ENCODE measurements around the gene GALNT9. TPM values are rescaled to one million over a fixed set of nuclear protein-coding genes. Genes with fewer than 3 reads are reported as not detected.
"Not testable (repeated sequence)": the region's sequence is repeated elsewhere in the genome, so short reads cannot be mapped to it uniquely, and the experiment has no call there.

GALNT9 gene
- total RNA-seq (2014; rRNA removed; shearing (Covaris generic); ENCODE audit: low replicate concordance), result not detected in 2 replicates

DNA sequence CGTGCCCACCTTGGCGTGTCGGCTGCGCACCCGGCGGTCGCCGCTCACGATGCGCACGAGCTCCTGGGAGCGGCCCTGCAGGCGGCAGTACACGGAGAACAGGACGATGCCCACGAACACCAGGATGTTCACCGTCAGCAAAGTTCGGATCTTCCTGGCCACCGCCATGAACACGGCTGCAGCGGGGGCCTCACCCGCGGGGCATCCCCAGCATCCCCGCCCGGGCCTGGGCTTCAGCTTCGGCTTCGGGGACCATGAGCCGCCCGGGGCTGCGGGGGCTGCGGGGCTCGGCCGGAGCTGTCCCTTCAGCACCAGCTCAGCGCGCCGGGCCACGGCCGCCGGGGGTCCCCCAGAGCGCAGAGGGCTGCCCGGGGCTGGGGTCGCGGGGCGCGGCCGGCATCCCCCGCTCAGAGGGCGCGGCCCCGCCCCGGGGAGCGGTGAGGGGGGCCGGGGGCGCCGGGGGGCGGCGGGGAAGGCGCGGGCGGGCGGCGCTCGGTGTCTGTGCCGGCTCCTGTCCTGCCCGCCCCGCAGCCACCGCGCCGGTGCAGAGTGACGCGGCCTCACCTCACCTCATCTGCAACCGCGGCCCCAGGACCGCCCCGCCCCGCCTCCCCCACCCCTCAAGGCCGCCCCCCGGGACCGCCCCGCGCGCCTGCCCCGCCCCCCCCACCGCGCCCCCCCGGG lies at the start of gene GALNT9:
Gene GALNT9 (minus strand): TSS at position 554 of the 684 bp plus-strand sequence. CDS start 386 bp downstream, at position 168.
- Histone ChIP-seq H3K9ac (ENCODE audit: low read length) (no peak within 1 kb of the TSS), H3K9me3 (ENCODE audit: low read length) (no peaks in the 10 kb centered on the region), H4K20me1 (ENCODE audit: insufficient read depth, low read depth, low read length) (no peaks in the 10 kb centered on the region), H3K9me2 (replicated peaks; ENCODE audit: insufficient read depth, low read length) (no peaks in the 10 kb centered on the region), H3K4me2 (ENCODE audit: low read depth, low read length, poor library complexity, severe bottlenecking) (no peak within 1 kb of the TSS), H3K4me3 (ENCODE audit: low read length) (no peak within 1 kb of the TSS), H2AFZ (ENCODE audit: low read length) (no peak within 1 kb of the TSS), H3K36me3 (ENCODE audit: insufficient read depth, low read length) (no peaks in the 10 kb centered on the region), H3K27me3 (ENCODE audit: low read length) (no peaks in the 10 kb centered on the region), H3K79me2 (ENCODE audit: low read length) (no peaks in the 10 kb centered on the region), H3K27ac (ENCODE audit: low read length) (no peak within 1 kb of the TSS), H3K4me1 (ENCODE audit: low read length) (no peaks in the 10 kb centered on the region)
- no peak for DNase-seq

- H4K20me1 ChIP-seq (ENCODE audit: insufficient read depth, low read depth, low read length); H3K4me2 ChIP-seq (ENCODE audit: low read depth, low read length, poor library complexity, severe bottlenecking); H3K4me1 ChIP-seq (ENCODE audit: low read length); H3K27me3 ChIP-seq (ENCODE audit: low read length); H3K27ac ChIP-seq (ENCODE audit: low read length); H3K36me3 ChIP-seq (ENCODE audit: insufficient read depth, low read length); H2AFZ ChIP-seq (ENCODE audit: low read length); H3K4me3 ChIP-seq (ENCODE audit: low read length); H3K79me2 ChIP-seq (ENCODE audit: low read length); H3K9me2 ChIP-seq (replicated peaks; ENCODE audit: insufficient read depth, low read length); H3K9ac ChIP-seq (ENCODE audit: low read length); H3K9me3 ChIP-seq (ENCODE audit: low read length); DNase-seq: not testable (repeated sequence)
These were observed 49.7 kb upstream of the GALNT9 start for GRCh38 chr12:132379057-132379456.

DNA sequence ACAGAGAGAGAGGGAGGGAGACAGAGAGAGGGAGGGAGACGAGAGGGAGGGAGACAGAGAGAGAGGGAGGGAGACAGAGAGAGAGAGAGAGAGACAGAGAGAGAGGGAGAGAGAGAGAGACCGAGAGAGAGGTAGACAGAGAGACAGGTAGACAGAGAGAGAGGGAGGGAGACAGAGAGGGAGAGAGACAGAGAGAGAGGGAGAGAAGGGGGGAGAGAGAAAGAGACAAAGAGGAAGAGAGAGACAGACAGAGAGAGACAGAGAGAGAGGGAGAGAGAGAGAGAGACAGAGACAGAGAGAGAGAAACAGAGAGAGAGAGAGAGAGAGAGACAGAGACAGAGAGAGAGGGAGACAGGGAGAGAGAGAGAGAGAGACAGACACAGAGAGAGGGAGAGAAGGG lies 47.8 kb upstream of the GALNT9 start:
- H3K9me2 ChIP-seq (replicated peaks; ENCODE audit: insufficient read depth, low read length), result no peaks in the 10 kb centered on the region
- no peak overlapping the region for H3K4me2 ChIP-seq (ENCODE audit: low read depth, low read length, poor library complexity, severe bottlenecking)
- no peaks in the 10 kb centered on the region for H3K4me1 ChIP-seq (ENCODE audit: low read length)
- no peak overlapping the region for H3K4me3 ChIP-seq (ENCODE audit: low read length)
- DNase-seq, result no peak
- H2AFZ ChIP-seq (ENCODE audit: low read length), result no peak overlapping the region
- no peaks in the 10 kb centered on the region for H3K36me3 ChIP-seq (ENCODE audit: insufficient read depth, low read length)
- no peaks in the 10 kb centered on the region for H3K79me2 ChIP-seq (ENCODE audit: low read length)
- no peaks in the 10 kb centered on the region for H4K20me1 ChIP-seq (ENCODE audit: insufficient read depth, low read depth, low read length)
- H3K27me3 ChIP-seq (ENCODE audit: low read length), result no peaks in the 10 kb centered on the region
- H3K9ac ChIP-seq (ENCODE audit: low read length), result no peak overlapping the region
- H3K9me3 ChIP-seq (ENCODE audit: low read length), result no peaks in the 10 kb centered on the region
- H3K27ac ChIP-seq (ENCODE audit: low read length), result no peak overlapping the region

- Histone ChIP-seq H3K27ac (ENCODE audit: low read length) (no peak overlapping the region), H2AFZ (ENCODE audit: low read length) (no peak overlapping the region), H3K27me3 (ENCODE audit: low read length) (no peaks in the 10 kb centered on the region), H3K9me2 (replicated peaks; ENCODE audit: insufficient read depth, low read length) (no peaks in the 10 kb centered on the region), H3K4me1 (ENCODE audit: low read length) (no peaks in the 10 kb centered on the region), H4K20me1 (ENCODE audit: insufficient read depth, low read depth, low read length) (no peaks in the 10 kb centered on the region), H3K9ac (ENCODE audit: low read length) (no peak overlapping the region), H3K4me3 (ENCODE audit: low read length) (no peak overlapping the region), H3K4me2 (ENCODE audit: low read depth, low read length, poor library complexity, severe bottlenecking) (no peak overlapping the region), H3K9me3 (ENCODE audit: low read length) (no peaks in the 10 kb centered on the region), H3K79me2 (ENCODE audit: low read length) (no peaks in the 10 kb centered on the region), H3K36me3 (ENCODE audit: insufficient read depth, low read length) (no peaks in the 10 kb centered on the region)
- DNase-seq, result no peak
These were observed 47.1 kb upstream of the GALNT9 start for GRCh38 chr12:132376464-132376830.

- Histone ChIP-seq H3K27ac (ENCODE audit: low read length) (no peak overlapping the region), H3K9me3 (ENCODE audit: low read length) (no peaks in the 10 kb centered on the region), H2AFZ (ENCODE audit: low read length) (no peak overlapping the region), H3K36me3 (ENCODE audit: insufficient read depth, low read length) (no peaks in the 10 kb centered on the region), H3K79me2 (ENCODE audit: low read length) (no peaks in the 10 kb centered on the region), H3K27me3 (ENCODE audit: low read length) (no peaks in the 10 kb centered on the region), H3K9ac (ENCODE audit: low read length) (no peak overlapping the region), H3K9me2 (replicated peaks; ENCODE audit: insufficient read depth, low read length) (no peaks in the 10 kb centered on the region), H3K4me3 (ENCODE audit: low read length) (no peak overlapping the region), H3K4me1 (ENCODE audit: low read length) (no peaks in the 10 kb centered on the region), H3K4me2 (ENCODE audit: low read depth, low read length, poor library complexity, severe bottlenecking) (no peak overlapping the region), H4K20me1 (ENCODE audit: insufficient read depth, low read depth, low read length) (no peaks in the 10 kb centered on the region)
- DNase-seq, result no peak
These were observed 46.5 kb upstream of the GALNT9 start for GRCh38 chr12:132375747-132376463.

GRCh38 chr12:132374612-132375445 lies 45.4 kb upstream of the GALNT9 start:
- Histone ChIP-seq H3K79me2 (ENCODE audit: low read length) (no peaks in the 10 kb centered on the region), H3K27ac (ENCODE audit: low read length) (no peak overlapping the region), H3K9me2 (replicated peaks; ENCODE audit: insufficient read depth, low read length) (no peaks in the 10 kb centered on the region), H4K20me1 (ENCODE audit: insufficient read depth, low read depth, low read length) (no peaks in the 10 kb centered on the region), H3K4me2 (ENCODE audit: low read depth, low read length, poor library complexity, severe bottlenecking) (no peak overlapping the region), H3K9ac (ENCODE audit: low read length) (no peak overlapping the region), H3K9me3 (ENCODE audit: low read length) (no peaks in the 10 kb centered on the region), H3K27me3 (ENCODE audit: low read length) (no peaks in the 10 kb centered on the region), H3K4me3 (ENCODE audit: low read length) (no peak overlapping the region), H2AFZ (ENCODE audit: low read length) (no peak overlapping the region), H3K36me3 (ENCODE audit: insufficient read depth, low read length) (no peaks in the 10 kb centered on the region), H3K4me1 (ENCODE audit: low read length) (no peaks in the 10 kb centered on the region)
- no peak for DNase-seq

DNA sequence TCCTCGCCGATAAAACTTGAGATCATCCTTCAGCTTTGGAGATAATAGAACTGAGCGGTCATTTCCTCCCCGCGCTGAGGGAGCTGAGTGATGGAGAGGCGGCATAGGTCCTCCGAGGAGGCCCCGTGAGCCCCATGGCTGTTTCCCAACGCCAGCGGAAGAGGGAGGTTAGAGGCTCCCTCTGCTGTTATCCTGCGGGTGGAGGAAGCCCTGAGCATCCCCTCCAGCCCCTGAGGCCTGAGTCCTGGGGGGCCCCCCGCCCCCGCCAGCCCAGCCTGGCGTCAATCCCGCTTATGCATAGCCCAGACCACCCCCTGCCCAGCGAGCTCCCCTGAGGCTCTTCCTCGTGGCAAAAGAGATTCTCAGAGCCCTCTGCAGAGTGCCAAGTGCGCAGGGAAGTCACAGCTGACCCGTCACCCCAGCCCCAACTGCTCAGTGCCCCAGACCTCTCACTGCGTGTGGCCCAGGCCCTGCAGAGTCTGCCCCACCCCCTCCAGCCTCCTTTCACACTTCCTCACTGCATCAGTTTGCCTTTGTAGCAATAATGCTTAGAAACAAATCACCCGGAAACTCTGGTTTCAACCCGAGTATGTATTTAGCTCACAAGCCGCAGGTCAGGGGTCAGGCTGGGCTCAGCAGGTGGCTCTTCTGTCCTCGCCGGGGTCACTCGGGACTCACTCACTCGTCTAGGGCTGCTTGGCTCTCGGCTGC lies 44.7 kb upstream of the GALNT9 start:
- Histone ChIP-seq H3K27ac (ENCODE audit: low read length) (no peak overlapping the region), H4K20me1 (ENCODE audit: insufficient read depth, low read depth, low read length) (no peaks in the 10 kb centered on the region), H3K36me3 (ENCODE audit: insufficient read depth, low read length) (no peaks in the 10 kb centered on the region), H3K4me1 (ENCODE audit: low read length) (no peaks in the 10 kb centered on the region), H3K9ac (ENCODE audit: low read length) (no peak overlapping the region), H3K27me3 (ENCODE audit: low read length) (no peaks in the 10 kb centered on the region), H3K9me2 (replicated peaks; ENCODE audit: insufficient read depth, low read length) (no peaks in the 10 kb centered on the region), H3K4me2 (ENCODE audit: low read depth, low read length, poor library complexity, severe bottlenecking) (no peak overlapping the region), H3K4me3 (ENCODE audit: low read length) (no peak overlapping the region), H3K9me3 (ENCODE audit: low read length) (no peaks in the 10 kb centered on the region), H3K79me2 (ENCODE audit: low read length) (no peaks in the 10 kb centered on the region), H2AFZ (ENCODE audit: low read length) (no peak overlapping the region)
- DNase-seq, result no peak
